SK-N-SH (cell line): ENCODE data around the gene PER1. TPM values are rescaled to one million over a fixed set of nuclear protein-coding genes. Genes with fewer than 3 reads are reported as not detected.

ENCODE experiments used
- CTCF ChIA-PET: fragments of 300-600, 350-600 bp; formaldehyde crosslinking; extraction: SDS; loops from one replicate; lab custom pipeline; 2021; lab: Yijun Ruan, JAX
- POLR2A ChIA-PET: fragments of 350-600 bp; sonication (Branson Sonifier 250); formaldehyde crosslinking; extraction: SDS; loops from one replicate; lab custom pipeline; 2020; ENCODE audit warnings: antibody characterized with exemption, inconsistent platforms; lab: Yijun Ruan, JAX
- DNase-seq: peaks from one replicate; pipeline ENCODE4 v3.0.0; 2012
- H2AFZ ChIP-seq: fragments of 200-600 bp; sonication (generic); 2 replicates; pipeline ENCODE4 v1.8.1; 2016; ENCODE audit warnings: antibody characterized with exemption, mild to moderate bottlenecking, low read depth
- H3F3A ChIP-seq: fragments of 200-600 bp; sonication (generic); replicated peaks from 2 replicates; pipeline ENCODE3; 2016; ENCODE audit warnings: antibody characterized with exemption, mild to moderate bottlenecking; ENCODE audit not compliant: insufficient read depth
- H3K27ac ChIP-seq, 2 experiments: fragments of 200-500 bp in 1 of 2; fragments of 200-600 bp in 1 of 2; sonication (Bioruptor generic) in 1 of 2; sonication (generic), shearing (Covaris generic) in 1 of 2; 2 replicates each; pipeline versions ENCODE4 v1.5.1 to v1.6.1; 2014 to 2016; ENCODE audit warnings: low read depth in 2 of 2, inconsistent platforms in 1 of 2, low read length in 1 of 2, mild to moderate bottlenecking in 1 of 2, mixed read lengths in 1 of 2
- H3K27me3 ChIP-seq: fragments of 200-600 bp; sonication (generic), shearing (Covaris generic); 2 replicates; pipeline ENCODE4 v1.6.1; 2016; ENCODE audit warnings: mixed run types; ENCODE audit not compliant: insufficient read depth
- H3K36me3 ChIP-seq, 2 experiments: fragments of 200-500 bp in 1 of 2; fragments of 200-600 bp in 1 of 2; sonication (Bioruptor generic) in 1 of 2; sonication (generic) in 1 of 2; replicated peaks in 1 of 2; 2 replicates each; pipeline versions ENCODE3 to v1.5.1; 2014 to 2016; ENCODE audit warnings: low read length in 1 of 2, mild to moderate bottlenecking in 1 of 2; ENCODE audit not compliant: insufficient read depth in 2 of 2, control insufficient read depth in 1 of 2
- H3K4me1 ChIP-seq, 2 experiments: fragments of 200-500 bp in 1 of 2; fragments of 200-600 bp in 1 of 2; sonication (Bioruptor generic) in 1 of 2; sonication (generic), shearing (Covaris generic) in 1 of 2; 2 replicates each; pipeline versions ENCODE4 v1.5.1 to v1.6.1; 2014 to 2016; ENCODE audit warnings: low read depth in 1 of 2, low read length in 1 of 2, mixed run types in 1 of 2; ENCODE audit not compliant: insufficient read depth in 2 of 2, control insufficient read depth in 1 of 2
- H3K4me2 ChIP-seq: fragments of 200-600 bp; sonication (generic), shearing (Covaris generic); 2 replicates; pipeline ENCODE4 v1.6.1; 2017; ENCODE audit warnings: mixed run types
- H3K4me3 ChIP-seq, 2 experiments: fragments of 200-500 bp in 1 of 2; fragments of 200-600 bp in 1 of 2; sonication (Bioruptor generic) in 1 of 2; sonication (generic), shearing (Covaris generic) in 1 of 2; 2 replicates each; pipeline versions ENCODE4 v1.5.1 to v1.8.1; 2014 to 2016; ENCODE audit warnings: low read depth in 2 of 2, inconsistent platforms in 1 of 2, low read length in 1 of 2, mild to moderate bottlenecking in 1 of 2, mixed read lengths in 1 of 2, moderate library complexity in 1 of 2
- H3K79me2 ChIP-seq: fragments of 200-600 bp; sonication (generic); 2 replicates; pipeline ENCODE4 v1.8.1; 2017; ENCODE audit warnings: mild to moderate bottlenecking; ENCODE audit not compliant: insufficient read depth
- H3K9ac ChIP-seq: fragments of 200-600 bp; sonication (generic); 2 replicates; pipeline ENCODE4 v1.6.1; 2017; ENCODE audit warnings: mixed run types
- H3K9me2 ChIP-seq: fragments of 200-600 bp; sonication (generic); 2 replicates; pipeline ENCODE4 v1.6.1; 2017; ENCODE audit warnings: mixed run types
- H3K9me3 ChIP-seq: fragments of 200-600 bp; sonication (generic); 2 replicates; pipeline ENCODE4 v1.6.1; 2017; ENCODE audit warnings: mixed run types, mild to moderate bottlenecking, moderate library complexity
- H4K20me1 ChIP-seq: fragments of 200-600 bp; sonication (generic); 2 replicates; pipeline ENCODE4 v1.6.1; 2017; ENCODE audit warnings: mild to moderate bottlenecking, mixed run types; ENCODE audit not compliant: insufficient read depth
- CTCF ChIP-seq: fragments of 200-600 bp; sonication (generic); IDR thresholded peaks from 2 replicates; pipeline ENCODE4 v1.6.1; 2017; ENCODE audit warnings: antibody characterized with exemption, mild to moderate bottlenecking, moderate library complexity
- EP300 ChIP-seq, 2 experiments: IDR thresholded peaks; 2 replicates each; pipeline versions ENCODE4 v1.4.0 to v1.6.1; 2012; ENCODE audit warnings: borderline replicate concordance in 1 of 2, low read depth in 1 of 2, low read length in 1 of 2
- FOXJ3 ChIP-seq: sonication (generic); formaldehyde crosslinking; IDR thresholded peaks from 2 replicates; pipeline ENCODE4 v1.5.1; 2020; ENCODE audit warnings: mild to moderate bottlenecking, missing genetic modification reagents
- MXI1 ChIP-seq: IDR thresholded peaks from 2 replicates; pipeline ENCODE4 v1.6.1; 2012; ENCODE audit warnings: mild to moderate bottlenecking, low read depth, low read length, improper control_type of control experiment
- RAD21 ChIP-seq: IDR thresholded peaks from 2 replicates; pipeline ENCODE4 v1.6.1; 2012; ENCODE audit warnings: mild to moderate bottlenecking, low read length
- RFX5 ChIP-seq: IDR thresholded peaks from 2 replicates; pipeline ENCODE4 v1.6.1; 2012; ENCODE audit warnings: mild to moderate bottlenecking, improper control_type of control experiment, low read length
- RXRA ChIP-seq: IDR thresholded peaks from 2 replicates; pipeline ENCODE4 v1.4.0; 2012; ENCODE audit warnings: low read depth, mild to moderate bottlenecking, borderline replicate concordance
- SIN3A ChIP-seq: IDR thresholded peaks from 2 replicates; pipeline ENCODE4 v1.6.1; 2012; ENCODE audit warnings: low read depth, mild to moderate bottlenecking, low read length, moderate library complexity, borderline replicate concordance
- SMC3 ChIP-seq: IDR thresholded peaks from 2 replicates; pipeline ENCODE4 v1.6.1; 2012; ENCODE audit warnings: low read depth, low read length, improper control_type of control experiment
- TAF1 ChIP-seq: IDR thresholded peaks from 2 replicates; pipeline ENCODE4 v1.6.1; 2012; ENCODE audit warnings: low read depth, mild to moderate bottlenecking, low read length, moderate library complexity, borderline replicate concordance
- TCF12 ChIP-seq: IDR thresholded peaks from 2 replicates; pipeline ENCODE4 v1.4.0; 2012
- USF2 ChIP-seq: fragments of 150-350 bp; IDR thresholded peaks from 2 replicates; pipeline ENCODE4 v1.6.1; 2017; ENCODE audit warnings: antibody characterized with exemption, low read length, low read depth, borderline replicate concordance
- YY1 ChIP-seq: IDR thresholded peaks from 2 replicates; pipeline ENCODE4 v1.4.0; 2012; ENCODE audit warnings: low read depth, mild to moderate bottlenecking
- ZBTB33 ChIP-seq: IDR thresholded peaks from 2 replicates; pipeline ENCODE4 v1.4.0; 2012; ENCODE audit warnings: low read depth, borderline replicate concordance
- WGBS: methylation state at CpG from one replicate; pipeline ENCODE4 v1.1.6; 2017; ENCODE audit warnings: low lambda C conversion rate; 5-methylcytosine and 5-hydroxymethylcytosine counted together
- polyA plus RNA-seq, 3 experiments: library from polyadenylated mRNA; depleted of rRNA; stranded (reverse); fragments of >200 nt; gene quantifications; 2 replicates each; pipeline ENCODE4 v1.2.3, GENCODE V29; 2012
- TF ChIP-seq, protein P1 (sequence below): fragments of 150-350 bp; IDR thresholded peaks from 2 replicates; pipeline ENCODE4 v1.6.1; 2016; ENCODE audit warnings: mild to moderate bottlenecking, low read depth, low read length
- TF ChIP-seq, protein P2 (sequence below): IDR thresholded peaks from 2 replicates; pipeline ENCODE4 v1.4.0; 2012; ENCODE audit warnings: low read depth
- TF ChIP-seq, protein P3 (sequence below): IDR thresholded peaks from 2 replicates; pipeline ENCODE4; 2012

The PER1 gene
- polyA plus RNA-seq, 1 of the 3 experiments (the other 2 are of a cell fraction), result 56.8 TPM

DNA sequence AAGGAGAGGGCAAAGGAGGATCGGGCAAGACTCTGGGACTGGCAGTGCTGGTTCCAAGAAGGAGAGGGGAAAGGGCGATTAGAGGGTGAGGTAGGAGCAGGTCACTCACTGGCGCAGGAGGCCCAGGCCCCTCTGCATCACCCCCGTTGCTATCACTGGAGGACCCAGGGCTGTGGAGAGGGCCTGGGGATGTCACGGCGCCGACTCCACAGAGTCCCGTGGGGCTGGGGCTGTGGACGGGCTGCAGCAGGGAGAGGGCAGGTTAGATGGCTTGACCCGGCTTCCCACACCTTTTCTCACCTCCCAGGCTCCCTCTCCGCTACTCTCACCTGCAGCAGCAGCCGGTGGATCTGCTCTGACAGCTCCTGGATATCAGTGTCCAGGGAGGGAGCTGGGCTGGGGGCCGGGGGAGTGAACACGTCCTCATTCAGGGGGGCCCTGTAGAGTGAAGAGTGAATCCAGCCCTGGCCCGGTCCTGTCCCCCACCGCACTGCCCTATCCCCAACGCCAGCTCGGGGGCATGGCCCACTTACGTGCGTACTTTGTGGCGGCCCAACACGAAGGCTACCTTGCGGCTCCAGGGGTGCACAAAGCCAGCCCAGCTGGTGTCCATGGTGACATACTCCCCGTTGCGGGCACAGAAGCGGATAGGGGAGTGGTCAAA lies 4.9 kb downstream of the PER1 start:
- H3K9me2 ChIP-seq, result no peaks in the 10 kb centered on the region
- CTCF ChIA-PET, result interaction anchor here (1.9 kb wide), 1 partner anchor 9 kb away, joined by 12 read pairs; no protein-coding TSS in a partner anchor
- WGBS, result 97% methylated on average over 19 of the region's 26 CpGs

More for the DNA sequence above, 4.9 kb downstream of the PER1 start:
- no peak for TF ChIP-seq YY1
- TF ChIP-seq ZBTB33, result no peak
- no peak for TF ChIP-seq USF2
- no peak for TF ChIP-seq TAF1
- no peak for TF ChIP-seq RXRA
- TF ChIP-seq SMC3, result no peak
- TF ChIP-seq EP300 (IDR thresholded peaks at IDR 0.05; ENCODE audit: borderline replicate concordance in 1 of 2, low read depth in 1 of 2, low read length in 1 of 2), result no peak
- no peak for TF ChIP-seq MXI1
- TF ChIP-seq, protein P1, sequence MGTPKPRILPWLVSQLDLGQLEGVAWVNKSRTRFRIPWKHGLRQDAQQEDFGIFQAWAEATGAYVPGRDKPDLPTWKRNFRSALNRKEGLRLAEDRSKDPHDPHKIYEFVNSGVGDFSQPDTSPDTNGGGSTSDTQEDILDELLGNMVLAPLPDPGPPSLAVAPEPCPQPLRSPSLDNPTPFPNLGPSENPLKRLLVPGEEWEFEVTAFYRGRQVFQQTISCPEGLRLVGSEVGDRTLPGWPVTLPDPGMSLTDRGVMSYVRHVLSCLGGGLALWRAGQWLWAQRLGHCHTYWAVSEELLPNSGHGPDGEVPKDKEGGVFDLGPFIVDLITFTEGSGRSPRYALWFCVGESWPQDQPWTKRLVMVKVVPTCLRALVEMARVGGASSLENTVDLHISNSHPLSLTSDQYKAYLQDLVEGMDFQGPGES, result no peak
- TF ChIP-seq RAD21, result no peak
- no peak for TF ChIP-seq TCF12
- TF ChIP-seq, protein P2, sequence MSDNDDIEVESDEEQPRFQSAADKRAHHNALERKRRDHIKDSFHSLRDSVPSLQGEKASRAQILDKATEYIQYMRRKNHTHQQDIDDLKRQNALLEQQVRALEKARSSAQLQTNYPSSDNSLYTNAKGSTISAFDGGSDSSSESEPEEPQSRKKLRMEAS, result no peak
- no peak for TF ChIP-seq CTCF
- no peak for TF ChIP-seq SIN3A
- no peak for TF ChIP-seq RFX5
- TF ChIP-seq FOXJ3 (CRISPR knock-in tag), result no peak
- TF ChIP-seq, protein P3, sequence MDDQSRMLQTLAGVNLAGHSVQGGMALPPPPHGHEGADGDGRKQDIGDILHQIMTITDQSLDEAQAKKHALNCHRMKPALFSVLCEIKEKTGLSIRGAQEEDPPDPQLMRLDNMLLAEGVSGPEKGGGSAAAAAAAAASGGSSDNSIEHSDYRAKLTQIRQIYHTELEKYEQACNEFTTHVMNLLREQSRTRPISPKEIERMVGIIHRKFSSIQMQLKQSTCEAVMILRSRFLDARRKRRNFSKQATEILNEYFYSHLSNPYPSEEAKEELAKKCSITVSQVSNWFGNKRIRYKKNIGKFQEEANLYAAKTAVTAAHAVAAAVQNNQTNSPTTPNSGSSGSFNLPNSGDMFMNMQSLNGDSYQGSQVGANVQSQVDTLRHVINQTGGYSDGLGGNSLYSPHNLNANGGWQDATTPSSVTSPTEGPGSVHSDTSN, result no peak
- Histone ChIP-seq H4K20me1 (peaks cover 9% of the 10 kb centered on the region; the same call in 1 of the 2 replicates), H3K27ac (no peak overlapping the region), H3K4me3 (no peak overlapping the region), H3K79me2 (peaks cover 16% of the 10 kb centered on the region; the same call in 1 of the 2 replicates), H3K9ac (no peak overlapping the region), H3K27me3 (no peaks in the 10 kb centered on the region), H3K4me1 (peaks cover 7% of the 10 kb centered on the region in 2 experiments; a peak in 2 of 4 replicates), H3K36me3 (peaks cover 17 to 59% of the 10 kb centered on the region in 2 experiments), H3K9me3 (no peaks in the 10 kb centered on the region), H3K4me2 (no peak overlapping the region), H2AFZ (no peak overlapping the region), H3F3A (peaks cover 5% of the 10 kb centered on the region)
- DNase-seq, result no peak
- POLR2A ChIA-PET, result no interaction called here
